ENCODE results near the gene WNT3A.

DNA sequence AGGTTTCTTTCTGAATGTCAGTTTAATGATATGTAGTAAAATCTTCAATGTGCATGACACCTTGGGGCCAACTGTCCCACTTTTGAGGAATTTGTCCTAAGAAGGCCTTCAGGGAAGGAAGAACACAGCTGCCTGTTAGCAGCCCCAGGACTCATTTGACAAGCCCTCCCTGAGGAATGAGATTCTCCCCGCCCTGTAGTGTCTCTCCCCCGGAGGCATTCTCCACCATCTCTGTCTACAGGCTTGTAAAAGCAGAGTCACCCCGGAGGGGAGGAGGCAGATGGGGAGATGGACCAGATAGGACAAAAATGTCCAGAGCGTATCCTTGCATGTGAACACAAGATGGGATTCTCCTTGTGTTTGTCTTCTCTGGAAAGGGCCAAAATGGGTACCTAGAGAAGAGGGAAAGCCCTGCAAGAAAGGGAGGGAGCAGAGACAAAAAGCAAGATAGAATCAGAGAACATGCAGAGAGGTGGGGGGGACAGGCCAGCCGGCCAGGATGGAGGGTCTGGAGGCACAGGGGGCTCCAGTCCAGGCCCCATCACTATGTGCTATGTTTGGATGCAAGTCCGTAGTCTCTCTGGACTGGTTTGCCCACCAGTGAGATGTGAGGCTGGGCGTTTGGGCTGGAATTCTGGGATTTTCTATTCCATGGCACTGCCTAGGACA, 12.0 kb upstream of the WNT3A start:
- TF ChIP-seq, protein P1, sequence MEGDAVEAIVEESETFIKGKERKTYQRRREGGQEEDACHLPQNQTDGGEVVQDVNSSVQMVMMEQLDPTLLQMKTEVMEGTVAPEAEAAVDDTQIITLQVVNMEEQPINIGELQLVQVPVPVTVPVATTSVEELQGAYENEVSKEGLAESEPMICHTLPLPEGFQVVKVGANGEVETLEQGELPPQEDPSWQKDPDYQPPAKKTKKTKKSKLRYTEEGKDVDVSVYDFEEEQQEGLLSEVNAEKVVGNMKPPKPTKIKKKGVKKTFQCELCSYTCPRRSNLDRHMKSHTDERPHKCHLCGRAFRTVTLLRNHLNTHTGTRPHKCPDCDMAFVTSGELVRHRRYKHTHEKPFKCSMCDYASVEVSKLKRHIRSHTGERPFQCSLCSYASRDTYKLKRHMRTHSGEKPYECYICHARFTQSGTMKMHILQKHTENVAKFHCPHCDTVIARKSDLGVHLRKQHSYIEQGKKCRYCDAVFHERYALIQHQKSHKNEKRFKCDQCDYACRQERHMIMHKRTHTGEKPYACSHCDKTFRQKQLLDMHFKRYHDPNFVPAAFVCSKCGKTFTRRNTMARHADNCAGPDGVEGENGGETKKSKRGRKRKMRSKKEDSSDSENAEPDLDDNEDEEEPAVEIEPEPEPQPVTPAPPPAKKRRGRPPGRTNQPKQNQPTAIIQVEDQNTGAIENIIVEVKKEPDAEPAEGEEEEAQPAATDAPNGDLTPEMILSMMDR (IDR thresholded peaks at IDR 0.05): no peak
- no peak for TF ChIP-seq POLR2A (IDR thresholded peaks at IDR 0.05)
- no peak for TF ChIP-seq EP300 (IDR thresholded peaks at IDR 0.05)
